ENCODE measurements around the gene STK17A. TPM values are rescaled to one million over a fixed set of nuclear protein-coding genes. Genes with fewer than 3 reads are reported as not detected.
"Not testable (repeated sequence)": the region's sequence is repeated elsewhere in the genome, so short reads cannot be mapped to it uniquely, and the experiment has no call there.

STK17A gene
- total RNA-seq, 1 experiment from 2014 or later: 170 TPM

DNA sequence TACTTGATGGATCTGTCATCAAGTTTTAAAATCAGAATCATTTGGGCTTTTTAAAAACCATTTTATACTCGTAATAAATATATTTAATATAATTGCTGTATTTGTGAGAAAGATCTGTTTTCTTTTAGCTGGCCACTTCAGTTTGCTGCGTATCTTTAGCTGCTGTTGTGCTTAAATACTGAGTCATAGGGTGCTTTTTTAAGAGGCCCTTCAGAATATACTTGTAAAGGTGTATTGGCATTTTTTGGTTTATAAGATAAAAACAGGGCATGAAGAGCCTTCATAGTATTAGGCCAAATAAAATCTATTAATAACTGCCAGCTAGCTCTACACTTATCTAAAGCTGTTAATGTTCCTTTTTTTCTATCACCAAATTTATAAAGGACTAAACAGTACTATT lies 43.8 kb downstream of the STK17A start:
- DNase-seq (ENCODE audit: low spot score): no peak
- in situ Hi-C loops (cut with HindIII; ENCODE audit: low sequenced_read_pairs): no loop called here

DNA sequence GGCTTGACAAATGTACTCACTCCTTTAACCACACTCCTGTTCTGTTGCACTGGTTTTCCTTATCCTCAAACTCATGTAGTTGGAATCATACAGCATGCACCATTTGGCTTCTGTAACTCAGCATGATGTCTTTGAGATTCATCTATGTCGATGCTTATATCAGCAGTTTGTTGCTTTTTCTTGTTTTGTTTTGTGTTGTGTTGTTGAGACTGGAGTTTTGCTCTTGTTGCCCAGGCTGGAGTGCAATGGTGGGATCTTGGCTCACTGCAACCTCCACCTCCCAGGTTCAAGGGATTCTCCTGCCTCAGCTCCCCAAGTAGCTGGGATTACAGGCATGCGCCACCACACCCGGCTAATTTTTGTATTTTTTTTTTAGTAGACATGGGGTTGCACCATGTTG lies 44.9 kb downstream of the STK17A start:
- in situ Hi-C loops (cut with HindIII; ENCODE audit: low sequenced_read_pairs); DNase-seq (ENCODE audit: low spot score): not testable (repeated sequence)

DNA sequence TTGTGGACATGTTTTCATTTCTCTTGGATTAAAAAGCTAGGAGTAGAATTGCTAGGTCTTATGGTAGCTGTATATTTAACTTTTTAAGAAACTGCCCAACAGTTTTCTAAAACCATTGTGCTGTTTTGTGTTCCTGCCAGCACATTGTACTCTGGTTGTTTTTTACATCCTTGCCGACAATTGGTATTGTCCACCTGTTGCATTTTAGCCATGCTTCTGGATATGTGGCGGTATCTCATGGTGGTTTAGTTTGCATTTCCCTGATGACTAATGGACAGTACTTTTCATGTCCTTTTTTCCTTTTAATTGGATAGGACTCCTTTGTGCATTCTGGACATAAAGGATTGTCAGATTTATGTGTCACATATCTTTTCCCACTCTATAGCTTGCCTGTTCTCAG lies 45.5 kb downstream of the STK17A start:
- in situ Hi-C loops (cut with HindIII; ENCODE audit: low sequenced_read_pairs): no loop called here
- DNase-seq (ENCODE audit: low spot score): no peak

DNA sequence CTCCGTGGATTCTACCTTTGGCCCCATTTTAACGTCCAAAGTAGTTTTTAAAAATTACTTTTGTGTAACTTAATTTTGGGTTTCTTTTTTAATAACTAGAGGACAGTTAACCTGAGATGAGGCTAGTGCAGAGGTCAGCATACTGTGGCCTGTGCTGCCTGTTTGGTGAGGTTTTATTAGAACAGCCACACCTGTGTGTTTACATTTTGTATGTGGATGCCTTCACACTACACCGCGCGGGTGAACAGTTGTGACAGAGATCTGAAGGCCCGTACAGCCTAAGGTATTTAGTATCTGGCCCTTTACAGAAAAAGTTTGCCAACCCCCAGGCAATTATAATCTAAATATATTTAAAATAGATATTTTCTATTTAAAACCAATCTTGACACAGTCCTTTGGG lies 46.9 kb downstream of the STK17A start:
- in situ Hi-C loops (cut with HindIII; ENCODE audit: low sequenced_read_pairs): no loop called here
- no peak for DNase-seq (ENCODE audit: low spot score)

DNA sequence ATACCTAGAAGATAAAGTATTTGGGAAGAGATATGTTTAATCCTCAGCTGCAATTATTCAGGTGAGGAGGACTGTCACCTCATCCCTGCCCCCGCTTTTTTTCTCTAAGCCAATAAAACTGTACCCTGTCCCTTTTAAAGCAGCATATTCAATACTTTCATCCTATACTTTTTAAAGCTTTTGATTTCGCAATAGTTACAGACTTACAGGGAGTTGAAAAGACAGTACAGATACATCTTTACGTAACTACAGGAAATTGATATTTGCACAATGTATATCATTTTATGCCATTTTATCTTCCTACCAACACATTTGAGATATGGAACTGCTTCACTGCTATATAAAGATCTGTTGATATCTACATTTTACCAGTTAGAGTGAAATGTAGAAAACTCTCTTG lies 47.6 kb downstream of the STK17A start:
- DNase-seq (ENCODE audit: low spot score): no peak
- in situ Hi-C loops (cut with HindIII; ENCODE audit: low sequenced_read_pairs): no loop called here

DNA sequence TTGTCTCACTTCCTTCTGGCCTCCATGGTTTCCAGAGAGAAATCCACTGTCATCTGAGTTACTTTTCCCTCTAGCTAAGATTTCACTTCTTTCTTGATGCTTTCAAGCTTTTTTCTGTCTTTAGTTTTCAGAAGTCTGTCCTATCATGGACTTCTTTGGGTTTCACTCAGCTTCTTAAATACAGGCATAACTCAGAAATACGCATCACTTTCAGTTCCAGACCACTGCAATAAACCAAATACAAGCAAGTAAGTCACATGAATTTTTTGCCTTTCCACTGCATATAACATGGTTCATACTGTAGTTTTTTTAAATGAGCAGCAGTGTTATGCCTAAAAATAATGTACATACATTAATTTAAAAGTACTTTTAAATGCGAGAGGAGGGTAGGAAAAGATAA lies 48.7 kb downstream of the STK17A start:
- DNase-seq (ENCODE audit: low spot score): no peak
- in situ Hi-C loops (cut with HindIII; ENCODE audit: low sequenced_read_pairs): no loop called here

DNA sequence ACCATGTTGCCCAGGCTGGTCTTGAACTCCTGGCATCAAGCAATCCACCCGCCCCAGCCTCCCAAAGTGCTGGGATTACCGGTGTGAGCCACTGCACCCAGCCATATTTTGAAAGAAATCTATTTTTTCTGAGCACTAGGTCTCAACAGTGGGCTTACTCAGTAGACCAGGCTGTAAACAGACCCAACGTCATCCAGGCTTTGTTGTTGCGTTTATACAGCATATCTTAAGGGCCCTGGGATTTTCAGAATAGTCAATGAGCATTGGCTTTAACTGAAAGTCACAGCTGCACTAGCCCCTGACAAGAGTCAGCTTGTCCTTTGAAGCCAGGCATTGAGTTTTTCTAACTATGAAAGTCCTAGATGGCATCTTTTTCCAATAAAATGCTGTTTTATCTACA lies 49.8 kb downstream of the STK17A start:
- no peak for DNase-seq (ENCODE audit: low spot score)
- in situ Hi-C loops (cut with HindIII; ENCODE audit: low sequenced_read_pairs): no loop called here

DNA sequence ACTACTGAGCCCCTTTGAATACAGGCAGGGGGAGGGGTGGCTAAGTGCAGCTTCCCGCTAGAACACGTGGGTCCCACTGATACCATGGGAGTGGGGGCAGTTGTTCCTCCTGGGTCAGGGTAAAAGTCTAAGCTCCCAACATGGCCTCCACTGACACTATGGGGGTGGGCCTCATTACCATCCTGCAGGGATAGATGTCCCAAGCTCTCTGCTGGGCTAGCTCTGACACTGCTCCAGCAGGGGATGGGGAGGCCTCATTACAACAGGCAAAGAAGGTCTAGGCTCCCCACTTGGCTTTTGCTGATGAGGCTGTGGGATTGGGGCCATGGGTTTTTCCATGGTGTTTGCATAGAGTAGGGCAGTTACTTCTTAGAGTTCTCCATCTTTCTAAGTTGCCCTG lies 51.5 kb downstream of the STK17A start:
- no peak for DNase-seq (ENCODE audit: low spot score)
- in situ Hi-C loops (cut with HindIII; ENCODE audit: low sequenced_read_pairs): no loop called here

DNA sequence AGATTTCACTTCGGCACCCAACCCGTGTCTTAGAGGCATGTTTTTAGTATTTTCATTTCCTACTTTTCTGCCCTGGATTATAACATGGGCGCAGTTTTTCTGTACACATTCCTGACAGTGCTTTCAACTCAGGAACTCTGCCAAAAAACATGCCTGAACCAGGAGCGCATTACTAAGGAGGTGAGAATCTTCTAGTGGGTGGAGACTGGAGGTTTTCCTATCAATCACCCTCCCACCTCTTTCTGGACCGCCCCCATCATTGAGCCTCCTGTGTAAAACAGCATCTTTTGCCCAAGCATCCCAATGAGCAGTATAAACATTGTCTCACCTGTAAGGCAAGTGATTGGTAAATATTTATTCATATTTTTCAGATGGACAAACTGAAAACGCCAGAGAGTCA lies 53.2 kb downstream of the STK17A start:
- in situ Hi-C loops (cut with HindIII; ENCODE audit: low sequenced_read_pairs): no loop called here
- DNase-seq (ENCODE audit: low spot score): no peak

DNA sequence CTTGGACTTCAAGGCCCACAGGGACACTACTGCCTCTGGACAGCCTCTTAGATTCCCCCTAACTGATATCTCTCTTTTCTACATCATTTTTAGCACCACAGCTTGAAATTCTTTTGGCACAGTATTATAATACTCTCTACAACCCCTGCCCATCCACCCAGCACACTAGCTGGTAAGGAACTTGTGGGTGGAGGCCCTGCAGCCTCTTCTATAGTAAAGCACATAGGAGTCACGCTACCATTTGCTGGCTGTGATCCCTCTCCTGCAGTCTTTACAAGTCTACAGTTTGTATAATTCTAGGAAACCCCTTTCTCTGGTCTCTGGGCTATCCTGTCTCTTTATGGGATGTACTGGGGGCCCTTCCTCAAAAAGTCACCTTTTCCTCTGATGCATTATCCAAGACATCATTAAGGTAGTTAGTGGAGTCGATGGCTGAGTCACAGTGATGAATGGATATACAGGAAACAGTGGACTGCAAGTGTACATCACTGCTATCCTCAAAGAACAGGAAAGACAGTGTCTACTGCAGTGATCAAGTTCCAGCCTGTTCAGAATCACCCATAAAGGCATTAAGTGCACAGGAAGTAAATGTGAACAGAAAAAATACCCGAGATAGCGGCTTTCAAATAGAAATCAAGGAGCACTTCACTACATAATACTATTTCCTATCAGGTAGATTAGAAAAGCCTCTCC lies 54.4 kb downstream of the STK17A start:
- no peak for DNase-seq (ENCODE audit: low spot score)
- in situ Hi-C loops (cut with HindIII; ENCODE audit: low sequenced_read_pairs): no loop called here

DNA sequence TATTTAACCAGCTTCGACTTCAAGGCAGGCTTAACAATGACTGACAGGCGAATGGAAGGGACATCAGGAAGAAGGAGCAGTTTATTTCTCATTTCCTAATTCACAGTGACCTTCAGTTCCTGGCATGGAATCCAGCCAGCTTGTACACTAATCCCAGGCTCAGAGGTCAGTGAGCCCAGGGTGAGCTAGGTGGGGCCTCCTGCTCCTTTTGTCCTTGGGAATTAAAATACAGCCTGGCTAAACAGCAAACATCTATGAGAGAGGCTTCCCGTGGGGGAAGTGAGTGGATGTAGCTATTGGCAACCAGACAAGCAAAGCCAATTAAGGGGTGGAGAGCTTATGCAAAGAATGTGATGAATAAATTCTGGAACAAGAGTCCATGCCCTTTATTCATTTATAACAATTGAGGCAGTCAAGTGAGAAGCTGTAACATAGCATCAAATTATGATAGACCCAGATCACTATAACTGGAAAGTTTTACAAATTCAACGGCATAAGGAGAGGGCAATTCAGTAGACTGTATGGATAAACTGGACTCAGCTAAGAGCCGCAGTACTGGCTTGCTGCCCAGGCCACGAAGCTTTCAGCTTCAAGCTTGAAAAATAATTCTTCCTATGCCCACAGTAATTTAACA lies 57.1 kb downstream of the STK17A start:
- in situ Hi-C loops (cut with HindIII; ENCODE audit: low sequenced_read_pairs): no loop called here
- peak; percentile 55 for DNase-seq (ENCODE audit: low spot score)

DNA sequence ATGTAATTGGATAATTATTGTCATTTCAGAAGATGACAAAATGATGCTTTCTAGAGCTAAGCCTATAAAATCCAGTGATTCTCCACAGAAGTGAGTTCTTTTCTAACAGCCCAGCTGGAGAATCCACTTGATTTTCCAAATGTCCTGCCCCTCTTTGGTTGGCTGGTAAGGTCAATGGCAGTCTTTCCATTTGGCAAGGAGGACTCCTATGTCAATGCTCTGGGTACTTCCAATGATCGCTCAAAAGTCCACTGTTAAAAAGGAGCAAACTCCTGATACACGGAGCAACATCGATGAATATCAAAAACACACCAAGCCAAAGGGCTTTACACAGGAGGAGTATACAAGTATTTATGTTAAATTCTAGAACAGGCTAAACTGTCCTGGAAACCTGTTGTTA lies 57.8 kb downstream of the STK17A start:
- in situ Hi-C loops (cut with HindIII; ENCODE audit: low sequenced_read_pairs): no loop called here
- DNase-seq (ENCODE audit: low spot score): no peak

DNA sequence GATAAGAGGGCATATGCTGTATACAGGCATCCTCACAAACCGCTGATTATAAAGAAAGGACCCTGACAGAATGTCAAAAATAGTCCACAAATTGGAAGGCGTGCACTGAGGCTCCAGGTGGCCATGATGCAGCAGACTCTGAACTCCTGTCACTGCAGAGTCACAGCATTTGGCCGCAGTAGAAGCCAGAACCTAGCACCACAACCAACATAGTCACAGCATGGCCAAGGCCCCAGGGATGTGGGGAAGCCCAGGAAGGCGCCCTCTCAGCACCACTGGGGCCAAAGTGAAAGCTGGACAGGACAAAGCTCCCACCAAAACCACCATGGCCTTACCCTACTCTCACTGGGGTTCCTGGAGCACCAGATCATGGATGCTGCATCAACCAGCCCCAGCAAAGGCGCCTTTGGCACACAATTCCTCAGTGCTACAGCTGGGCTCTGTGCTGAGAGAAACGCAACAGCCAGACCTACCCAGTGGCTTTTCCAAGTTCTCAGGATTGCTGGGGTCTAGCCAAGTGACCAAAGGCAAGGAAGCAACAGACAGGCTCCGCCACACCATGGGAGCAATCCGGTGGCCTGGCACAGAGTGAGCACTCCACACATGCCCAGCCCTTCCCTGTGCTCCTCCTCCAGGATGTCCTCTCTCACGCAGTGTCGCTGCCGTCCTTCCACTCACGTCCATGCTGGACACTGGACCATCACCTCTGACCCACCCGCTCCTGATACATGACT lies 60.2 kb downstream of the STK17A start:
- in situ Hi-C loops (cut with HindIII; ENCODE audit: low sequenced_read_pairs): no loop called here
- peak; percentile 75 for DNase-seq (ENCODE audit: low spot score)

DNA sequence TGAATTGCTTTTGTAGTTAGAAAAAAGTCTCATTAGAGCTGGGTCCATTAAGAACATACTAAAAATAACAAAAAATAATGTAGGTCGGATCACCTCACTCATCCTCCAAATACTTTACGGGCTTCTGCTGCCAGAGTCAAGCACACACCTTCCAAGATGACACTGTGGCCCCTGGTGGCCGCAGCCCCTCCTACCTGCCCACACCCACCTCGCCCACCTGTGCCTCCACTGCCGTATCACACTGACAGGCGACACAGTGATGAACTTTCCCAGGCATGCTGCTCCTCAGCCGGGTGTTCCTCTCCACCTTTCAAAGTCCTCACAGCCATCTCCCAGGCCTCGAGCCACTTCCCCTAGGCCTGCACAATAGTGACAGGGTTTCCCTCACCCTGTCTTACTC lies 60.9 kb downstream of the STK17A start:
- DNase-seq (ENCODE audit: low spot score): no peak
- in situ Hi-C loops (cut with HindIII; ENCODE audit: low sequenced_read_pairs): no loop called here

DNA sequence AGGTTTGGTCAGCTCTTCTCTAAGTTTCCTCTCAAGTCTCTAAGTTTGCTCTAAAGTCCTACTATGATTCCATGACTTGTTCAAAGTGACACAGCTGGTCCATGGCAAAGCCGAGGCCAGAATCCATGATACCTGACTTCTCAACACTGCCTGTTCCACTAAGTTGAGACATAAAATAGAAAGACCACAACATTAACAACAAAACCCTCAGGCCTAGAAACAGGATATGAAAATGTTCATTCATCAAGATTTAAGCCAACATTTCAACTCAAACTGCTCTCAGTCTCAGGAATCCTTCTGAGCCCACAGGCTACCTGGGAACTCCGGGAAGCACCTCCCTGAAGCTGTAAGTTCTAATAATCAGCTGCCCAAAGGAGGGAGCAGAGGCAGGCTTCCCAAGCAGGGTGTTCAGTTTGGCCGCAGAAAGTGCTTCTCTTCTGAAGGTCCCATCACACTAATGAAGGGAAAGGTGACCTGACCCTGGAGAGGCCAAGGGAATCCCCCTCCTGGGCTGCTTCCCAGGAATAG lies 62.9 kb downstream of the STK17A start:
- DNase-seq (ENCODE audit: low spot score): no peak
- in situ Hi-C loops (cut with HindIII; ENCODE audit: low sequenced_read_pairs): no loop called here

DNA sequence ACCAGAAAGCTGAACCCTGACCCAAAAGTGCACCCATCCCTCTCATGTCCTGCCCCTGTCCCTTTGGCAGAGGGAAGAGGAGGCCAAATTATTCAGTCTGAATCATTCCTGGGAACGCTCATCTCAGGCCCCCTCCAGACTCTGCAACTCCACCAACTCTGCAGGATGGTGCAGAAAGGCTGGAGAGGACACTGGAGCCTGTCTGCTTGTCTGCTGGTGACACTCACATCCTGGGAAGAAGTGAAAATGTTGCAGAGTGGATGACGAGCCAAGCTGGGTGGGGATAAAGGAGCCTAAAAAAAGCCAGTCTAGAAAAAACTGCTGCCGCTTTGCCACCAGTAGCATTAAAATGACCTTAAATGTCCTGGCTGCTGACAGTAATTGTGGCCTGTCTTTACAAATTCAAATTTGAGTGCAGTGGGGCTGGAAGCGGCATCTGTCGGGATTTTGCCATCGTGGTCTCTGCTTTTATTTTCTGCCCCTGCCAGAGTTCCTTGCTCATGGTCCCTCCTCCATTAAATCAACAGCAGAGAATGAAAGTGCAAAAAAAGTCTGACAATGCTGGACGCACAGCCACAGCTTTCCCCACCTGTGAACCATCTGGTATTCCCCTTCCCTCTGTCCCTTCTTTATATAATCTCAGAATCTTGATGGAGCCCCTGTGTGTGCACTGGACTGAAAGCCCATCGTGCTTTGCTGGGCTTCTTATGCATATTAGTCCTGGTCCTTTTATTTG lies 63.9 kb downstream of the STK17A start:
- in situ Hi-C loops (cut with HindIII; ENCODE audit: low sequenced_read_pairs): no loop called here
- peak; percentile 73 for DNase-seq (ENCODE audit: low spot score)

DNA sequence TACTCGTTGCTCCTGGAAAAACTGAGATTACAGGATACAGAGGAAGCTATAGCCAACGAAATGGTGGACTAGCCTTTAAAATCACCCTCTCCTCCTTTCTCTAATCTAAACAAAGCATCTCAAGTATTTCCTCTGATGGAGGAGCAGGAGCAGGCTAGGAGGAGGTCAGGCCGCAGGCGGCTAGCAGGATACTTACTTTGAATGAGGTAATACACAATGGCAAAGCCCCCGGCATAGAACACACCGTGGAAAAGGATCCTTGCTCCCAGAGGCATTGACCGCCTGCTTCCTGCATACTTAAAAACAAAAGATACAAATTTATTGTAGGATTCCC lies 64.4 kb downstream of the STK17A start:
- in situ Hi-C loops (cut with HindIII; ENCODE audit: low sequenced_read_pairs): no loop called here

DNA sequence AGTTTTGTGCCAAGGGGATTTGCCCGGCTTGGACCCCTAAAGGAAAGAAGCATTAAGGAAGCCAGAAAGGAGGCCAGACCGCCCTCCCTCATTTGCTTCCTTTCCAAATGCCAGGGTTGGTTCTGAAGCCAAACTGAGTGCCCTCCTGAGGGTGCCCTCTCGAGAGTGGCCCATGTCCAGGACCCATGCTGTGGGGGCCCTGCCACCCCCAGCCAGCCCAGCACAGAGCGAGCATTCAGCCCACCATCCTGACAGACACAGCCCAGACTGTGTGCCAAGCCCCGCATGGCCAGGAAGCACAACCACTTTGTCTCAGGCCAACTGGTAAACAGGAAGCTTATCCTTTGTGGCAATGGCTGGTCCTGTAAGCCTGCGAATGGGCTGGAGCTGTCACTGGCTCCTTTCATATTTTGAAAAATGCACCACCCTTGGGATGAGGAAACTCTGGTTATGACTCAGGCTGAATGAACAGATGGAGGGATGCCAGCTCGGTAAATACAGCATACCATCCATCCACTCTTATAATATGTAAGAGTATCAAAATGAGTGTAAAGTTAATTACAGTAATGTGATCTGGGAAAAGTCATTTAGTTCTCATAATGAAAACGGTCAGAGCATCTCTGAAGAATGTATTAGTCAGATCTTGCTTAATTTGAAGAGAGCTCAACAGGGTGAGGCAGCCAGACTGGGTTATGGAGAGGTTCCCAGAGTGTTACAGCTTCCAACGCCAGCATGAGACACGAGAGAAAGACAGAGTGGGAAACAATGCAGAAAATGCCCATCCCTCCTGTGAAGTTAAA lies 65.0 kb downstream of the STK17A start:
- in situ Hi-C loops (cut with HindIII; ENCODE audit: low sequenced_read_pairs): no loop called here
- peak; percentile 85 for DNase-seq (ENCODE audit: low spot score)

More for the DNA sequence above, 64.4 kb downstream of the STK17A start:
- DNase-seq (ENCODE audit: low spot score): peak; percentile 57

Measured in G401 (cell line).